ENCODE results near the gene NAT16.
A peak's percentile ranks its signal among the peaks of the same experiment; 100 is the strongest.

GRCh38 chr7:101169838-101170551 lies 10.1 kb downstream of the NAT16 start:
- TF ChIP-seq CTCF (IDR thresholded peaks at IDR 0.05) (peak; percentile 68 to 84 (median 79)), POLR2A (IDR thresholded peaks at IDR 0.05) (no peak)

Measured in uterus (tissue), 2 donors.